Mesenchymal stem cell (in vitro differentiated cells and primary cell): ENCODE measurements around the gene SLC1A2.

ENCODE experiments used
- DNase-seq: peaks from one replicate; pipeline ENCODE4 v3.0.0-alpha.2; 2013
- H2AFZ ChIP-seq: one replicate; pipeline ENCODE4 v1.6.1; 2013; ENCODE audit warnings: low read depth, mild to moderate bottlenecking, control low read depth, inconsistent platforms, low read length, moderate library complexity
- H2AK5ac ChIP-seq: 2 replicates; pipeline ENCODE4 v1.6.1; 2013; ENCODE audit warnings: low read length, moderate library complexity, mild to moderate bottlenecking, inconsistent platforms; ENCODE audit not compliant: severe bottlenecking
- H2BK120ac ChIP-seq: one replicate; pipeline ENCODE4 v1.6.1; 2013; ENCODE audit warnings: low read depth, mild to moderate bottlenecking, inconsistent platforms, low read length, moderate library complexity
- H2BK12ac ChIP-seq, 2 experiments: one replicate each; pipeline ENCODE4 v1.6.1; 2013; ENCODE audit warnings: inconsistent platforms in 2 of 2, low read length in 2 of 2, mild to moderate bottlenecking in 2 of 2, moderate library complexity in 2 of 2, control low read depth in 1 of 2
- H2BK15ac ChIP-seq: one replicate; pipeline ENCODE4 v1.6.1; 2013; ENCODE audit warnings: mild to moderate bottlenecking, low read depth, inconsistent platforms; ENCODE audit not compliant: poor library complexity, severe bottlenecking
- H2BK5ac ChIP-seq: 2 replicates; pipeline ENCODE4 v1.6.1; 2013; ENCODE audit warnings: low read depth, mild to moderate bottlenecking, low read length, control low read depth, inconsistent platforms; ENCODE audit not compliant: poor library complexity, severe bottlenecking
- H3K14ac ChIP-seq, 2 experiments: one replicate each; pipeline ENCODE4 v1.6.1; 2013; ENCODE audit warnings: inconsistent platforms in 2 of 2, low read length in 2 of 2, control low read depth in 1 of 2, mild to moderate bottlenecking in 1 of 2, moderate library complexity in 1 of 2
- H3K18ac ChIP-seq, 2 experiments: one replicate each; pipeline ENCODE4 v1.6.1; 2013; ENCODE audit warnings: inconsistent platforms in 2 of 2, low read length in 2 of 2, control low read depth in 1 of 2, low read depth in 1 of 2, mild to moderate bottlenecking in 1 of 2
- H3K23ac ChIP-seq, 2 experiments: one replicate each; pipeline ENCODE4 v1.6.1; 2013; ENCODE audit warnings: inconsistent platforms in 2 of 2, low read length in 2 of 2, mild to moderate bottlenecking in 2 of 2, moderate library complexity in 2 of 2, control low read depth in 1 of 2
- H3K27ac ChIP-seq: 2 replicates; pipeline ENCODE4 v1.5.1; 2013; ENCODE audit warnings: mild to moderate bottlenecking, moderate library complexity, low read length, control low read depth, inconsistent platforms; ENCODE audit not compliant: poor library complexity, severe bottlenecking
- H3K27me3 ChIP-seq, 2 experiments: 2 replicates each; pipeline versions ENCODE4 v1.6.1 to v1.7.0; 2013; ENCODE audit warnings: low read length in 2 of 2, mild to moderate bottlenecking in 2 of 2, moderate library complexity in 2 of 2, control low read depth in 1 of 2, inconsistent platforms in 1 of 2; ENCODE audit not compliant: control insufficient read depth in 1 of 2, insufficient read depth in 1 of 2
- H3K36me3 ChIP-seq, 2 experiments: 2 replicates each; pipeline versions ENCODE4 v1.6.1 to v1.7.0; 2013; ENCODE audit warnings: low read length in 2 of 2, control low read depth in 1 of 2, inconsistent platforms in 1 of 2, low read depth in 1 of 2, mild to moderate bottlenecking in 1 of 2; ENCODE audit not compliant: insufficient read depth in 2 of 2, control insufficient read depth in 1 of 2
- H3K4ac ChIP-seq, 2 experiments: one replicate each; pipeline ENCODE4 v1.6.1; 2013; ENCODE audit warnings: inconsistent platforms in 2 of 2, low read length in 2 of 2, mild to moderate bottlenecking in 2 of 2, moderate library complexity in 2 of 2, control low read depth in 1 of 2, low read depth in 1 of 2
- H3K4me1 ChIP-seq: 2 replicates; pipeline ENCODE4 v1.6.1; 2013; ENCODE audit warnings: low read depth, low read length, control low read depth; ENCODE audit not compliant: control insufficient read depth, insufficient read depth
- H3K4me2 ChIP-seq: 2 replicates; pipeline ENCODE4 v1.6.1; 2013; ENCODE audit warnings: low read length, mild to moderate bottlenecking, inconsistent platforms; ENCODE audit not compliant: poor library complexity, severe bottlenecking
- H3K4me3 ChIP-seq, 2 experiments: 2 replicates each; pipeline versions ENCODE4 v1.5.1 to v1.7.0; 2013; ENCODE audit warnings: low read length in 2 of 2, mild to moderate bottlenecking in 2 of 2, control low read depth in 1 of 2, low read depth in 1 of 2; ENCODE audit not compliant: insufficient read depth in 1 of 2
- H3K79me1 ChIP-seq: replicated peaks from 2 replicates; pipeline ENCODE4 v1.6.1; 2013; ENCODE audit warnings: mild to moderate bottlenecking, control low read depth, low read length, inconsistent platforms; ENCODE audit not compliant: poor library complexity, severe bottlenecking
- H3K9ac ChIP-seq: 2 replicates; pipeline ENCODE4 v1.7.0; 2013; ENCODE audit warnings: mild to moderate bottlenecking, low read length, moderate library complexity
- H3K9me3 ChIP-seq: 2 replicates; pipeline ENCODE4 v1.7.0; 2013; ENCODE audit warnings: mild to moderate bottlenecking, low read length; ENCODE audit not compliant: control insufficient read depth
- H4K8ac ChIP-seq: one replicate; pipeline ENCODE4 v1.6.1; 2013; ENCODE audit warnings: inconsistent platforms, mild to moderate bottlenecking, low read length, moderate library complexity
- H4K91ac ChIP-seq: one replicate; pipeline ENCODE4 v1.6.1; 2013; ENCODE audit warnings: mild to moderate bottlenecking, low read length, inconsistent platforms
- WGBS: methylation state at CpG from one replicate; pipeline ENCODE4 v1.1.7; 2013; ENCODE audit warnings: mixed read lengths; 5-methylcytosine and 5-hydroxymethylcytosine counted together

Gene SLC1A2

DNA sequence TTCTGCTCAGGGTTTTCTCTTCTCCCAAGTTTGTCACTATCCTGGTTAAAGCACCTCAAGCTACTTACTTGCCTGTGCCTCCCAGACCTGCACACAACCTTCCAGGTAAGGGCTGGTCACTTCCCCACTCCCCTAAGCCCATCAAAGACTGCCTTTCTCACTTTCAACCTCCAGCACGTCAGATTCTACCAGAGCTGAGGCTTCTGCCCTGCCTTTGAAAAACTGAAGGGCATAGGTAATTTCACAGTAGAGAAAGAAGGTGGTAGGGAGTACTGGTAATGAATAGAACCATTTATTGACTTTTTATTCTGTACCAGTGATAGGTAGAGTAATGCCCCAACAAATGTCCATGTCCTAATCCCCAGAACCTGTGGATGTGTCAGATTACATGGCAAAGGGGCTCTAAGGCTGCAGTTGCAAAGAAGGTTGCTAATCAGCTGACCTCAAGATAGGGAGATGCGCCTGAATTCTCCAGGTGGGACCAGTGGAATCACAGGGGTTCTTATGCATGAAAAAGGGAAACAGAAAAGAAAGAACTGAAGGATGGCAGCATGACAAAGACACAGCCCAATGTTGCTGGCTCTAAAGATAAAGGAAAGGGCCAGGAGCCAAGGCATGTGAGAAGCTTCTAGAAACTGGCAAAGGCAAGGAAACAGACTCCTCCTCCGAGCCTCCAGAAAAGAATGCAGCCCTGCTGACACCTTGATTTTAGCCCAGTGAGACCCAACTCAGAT, 89.0 kb downstream of the SLC1A2 start:
- Histone ChIP-seq H3K9me3 (peaks cover 6% of the 10 kb centered on the region), H2BK12ac (no peak overlapping the region), H2AFZ (no peak overlapping the region), H3K14ac (no peak overlapping the region), H3K4me1 (no peaks in the 10 kb centered on the region), H3K9ac (no peak overlapping the region), H3K4me3 (no peak overlapping the region), H4K91ac (no peak overlapping the region), H3K4me2 (no peak overlapping the region), H3K18ac (no peak overlapping the region), H2BK120ac (no peak overlapping the region), H3K23ac (no peak overlapping the region), H3K27ac (no peak overlapping the region), H3K36me3 (peaks cover 0 to 8% of the 10 kb centered on the region in 2 experiments), H2BK5ac (no peak overlapping the region), H2AK5ac (no peak overlapping the region), H3K27me3 (no peaks in the 10 kb centered on the region), H3K79me1 (no peaks in the 10 kb centered on the region), H2BK15ac (no peak overlapping the region), H3K4ac (no peak overlapping the region), H4K8ac (no peak overlapping the region)
- WGBS: 70% methylated on average over 2 of the region's 3 CpGs
- no peak for DNase-seq

DNA sequence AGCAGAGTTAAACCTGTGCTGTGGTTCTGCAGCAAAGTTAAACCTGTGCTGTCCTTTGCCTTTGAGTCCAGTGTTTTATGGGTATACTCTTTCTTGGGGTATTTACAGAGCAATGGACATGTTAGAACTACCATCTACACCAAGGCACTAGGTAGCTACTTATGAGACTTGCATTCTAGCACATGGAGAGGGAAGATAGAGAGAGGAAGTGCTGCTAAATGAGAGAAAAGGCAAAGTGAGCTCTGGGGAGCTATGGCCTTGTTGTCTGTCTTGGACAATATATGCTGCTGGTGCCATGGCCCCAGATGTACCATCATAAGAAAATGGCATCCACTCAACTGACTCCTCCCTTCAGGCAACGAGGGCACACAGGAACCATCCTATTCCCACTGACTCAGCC, 91.5 kb downstream of the SLC1A2 start:
- H2AFZ ChIP-seq: no peak overlapping the region
- H3K4me2 ChIP-seq: no peak overlapping the region
- no peak overlapping the region for H3K4me3 ChIP-seq
- no peak overlapping the region for H2BK120ac ChIP-seq
- no peak overlapping the region for H2BK5ac ChIP-seq
- H3K9ac ChIP-seq: no peak overlapping the region
- H3K79me1 ChIP-seq: no peaks in the 10 kb centered on the region
- H2BK15ac ChIP-seq: no peak overlapping the region
- no peak overlapping the region for H3K27ac ChIP-seq
- peak overlapping the region in 1 of 2 experiments; percentile 18 for H3K14ac ChIP-seq
- H2AK5ac ChIP-seq: no peak overlapping the region
- H3K23ac ChIP-seq: no peak overlapping the region
- H4K8ac ChIP-seq: no peak overlapping the region
- H2BK12ac ChIP-seq: no peak overlapping the region
- no peak overlapping the region for H4K91ac ChIP-seq
- peaks cover 6% of the 10 kb centered on the region for H3K9me3 ChIP-seq
- no peaks in the 10 kb centered on the region for H3K4me1 ChIP-seq
- no peak overlapping the region for H3K4ac ChIP-seq
- WGBS: 75% methylated on average over 1 of the region's 1 CpG
- peaks cover 0 to 8% of the 10 kb centered on the region in 2 experiments for H3K36me3 ChIP-seq
- no peak overlapping the region for H3K18ac ChIP-seq
- DNase-seq: no peak
- no peaks in the 10 kb centered on the region for H3K27me3 ChIP-seq

DNA sequence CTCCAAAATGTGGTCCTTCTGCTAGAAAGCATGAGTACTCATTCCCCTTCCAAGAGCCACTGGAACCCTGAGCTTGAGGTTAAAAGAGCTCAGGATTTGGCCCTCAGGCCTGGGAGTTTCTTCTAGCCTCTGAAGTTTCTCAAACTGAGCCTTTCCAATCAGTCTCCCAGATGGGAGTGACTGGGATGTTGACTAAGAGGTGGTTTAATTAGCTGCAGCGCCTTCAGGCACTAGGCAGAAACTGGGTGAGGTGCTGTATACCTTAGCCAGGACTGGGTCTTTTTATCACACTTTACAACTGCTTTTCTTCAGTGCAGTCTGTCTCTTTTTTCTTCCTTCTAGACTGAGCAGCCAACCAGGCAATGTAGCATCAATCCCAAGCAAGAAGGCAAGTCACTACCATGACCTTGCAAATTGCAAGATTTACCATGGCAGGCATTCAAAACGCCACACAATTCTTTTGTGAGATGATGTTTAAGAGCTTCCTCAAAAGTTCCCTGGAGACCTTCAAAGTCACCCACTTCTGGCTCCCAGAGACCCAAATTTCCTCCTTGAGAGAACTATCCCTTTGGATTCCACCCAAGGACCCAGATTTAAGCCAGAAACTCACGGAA, 93.0 kb downstream of the SLC1A2 start:
- H2AK5ac ChIP-seq: no peak overlapping the region
- H3K79me1 ChIP-seq: no peaks in the 10 kb centered on the region
- H2BK15ac ChIP-seq: peak overlapping the region; percentile 31
- no peak overlapping the region for H3K18ac ChIP-seq
- no peaks in the 10 kb centered on the region for H3K9me3 ChIP-seq
- no peak overlapping the region for H2AFZ ChIP-seq
- no peak overlapping the region for H3K23ac ChIP-seq
- no peak overlapping the region for H3K14ac ChIP-seq
- H3K4ac ChIP-seq: no peak overlapping the region
- H3K27ac ChIP-seq: no peak overlapping the region
- H2BK12ac ChIP-seq: no peak overlapping the region
- H4K8ac ChIP-seq: no peak overlapping the region
- DNase-seq: no peak
- H3K27me3 ChIP-seq: no peaks in the 10 kb centered on the region
- no peak overlapping the region for H3K4me3 ChIP-seq
- H4K91ac ChIP-seq: no peak overlapping the region
- H3K4me2 ChIP-seq: no peak overlapping the region
- no peaks in the 10 kb centered on the region for H3K36me3 ChIP-seq
- H2BK5ac ChIP-seq: no peak overlapping the region
- H3K9ac ChIP-seq: no peak overlapping the region
- H3K4me1 ChIP-seq: no peaks in the 10 kb centered on the region
- H2BK120ac ChIP-seq: no peak overlapping the region
- 93% methylated on average over 3 of the region's 3 CpGs for WGBS

DNA sequence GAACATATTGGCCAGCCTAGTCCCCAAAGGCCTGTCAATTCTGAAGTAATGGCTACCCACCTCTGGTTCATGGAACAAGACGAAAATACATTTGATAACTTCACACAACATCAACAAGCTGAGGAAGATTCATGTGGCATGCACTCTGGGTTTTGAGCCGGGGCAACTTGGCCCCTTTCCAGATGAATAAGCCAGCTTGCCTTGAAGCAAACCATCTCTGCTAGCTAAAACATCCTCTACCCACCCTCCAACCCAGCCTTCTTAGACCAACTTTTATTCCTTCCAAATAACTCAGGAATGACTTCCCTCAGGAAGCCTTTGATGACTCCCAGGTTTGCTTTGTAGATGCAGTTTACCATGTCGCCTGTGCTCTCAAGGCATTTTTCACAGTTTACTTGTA, 94.4 kb downstream of the SLC1A2 start:
- H4K91ac ChIP-seq: no peak overlapping the region
- H3K4me3 ChIP-seq: no peak overlapping the region
- H3K4me2 ChIP-seq: no peak overlapping the region
- H2BK5ac ChIP-seq: no peak overlapping the region
- H2BK12ac ChIP-seq: no peak overlapping the region
- peak overlapping the region; percentile 76 for H3K9ac ChIP-seq
- no peak overlapping the region for H2AK5ac ChIP-seq
- H2AFZ ChIP-seq: no peak overlapping the region
- H3K4ac ChIP-seq: no peak overlapping the region
- DNase-seq: no peak
- H3K9me3 ChIP-seq: no peaks in the 10 kb centered on the region
- no peaks in the 10 kb centered on the region for H3K79me1 ChIP-seq
- H4K8ac ChIP-seq: no peak overlapping the region
- no peak overlapping the region for H3K18ac ChIP-seq
- H3K27me3 ChIP-seq: no peaks in the 10 kb centered on the region
- H3K14ac ChIP-seq: no peak overlapping the region
- H3K36me3 ChIP-seq: no peaks in the 10 kb centered on the region
- no peak overlapping the region for H2BK120ac ChIP-seq
- H2BK15ac ChIP-seq: no peak overlapping the region
- 86% methylated on average over 3 of the region's 3 CpGs for WGBS
- H3K4me1 ChIP-seq: no peaks in the 10 kb centered on the region
- no peak overlapping the region for H3K27ac ChIP-seq
- no peak overlapping the region for H3K23ac ChIP-seq
